GM10248 (cell line): Measurements from ENCODE around the gene ARSG.

Source experiments
- CTCF ChIA-PET: fragments of 300-600 bp; sonication (Branson Sonifier 250); formaldehyde crosslinking; extraction: SDS; loops from one replicate; lab custom pipeline; 2021; ENCODE audit warnings: antibody characterized with exemption; lab: Yijun Ruan, JAX
- POLR2A ChIA-PET: fragments of 350-650 bp; sonication (Branson Sonifier 250); formaldehyde crosslinking; extraction: SDS; loops from one replicate; lab custom pipeline; 2020; ENCODE audit warnings: antibody characterized with exemption; lab: Yijun Ruan, JAX
- DNase-seq: peaks from one replicate; pipeline ENCODE4 v3.0.0; 2012; ENCODE audit errors: extremely low spot score
- TF ChIP-seq, protein P1 (sequence below): IDR thresholded peaks from 2 replicates; pipeline ENCODE4 v1.5.1; 2012; ENCODE audit warnings: mild to moderate bottlenecking, low read depth; ENCODE audit errors: extremely low read depth, missing control alignments, control extremely low read depth

Gene ARSG

DNA sequence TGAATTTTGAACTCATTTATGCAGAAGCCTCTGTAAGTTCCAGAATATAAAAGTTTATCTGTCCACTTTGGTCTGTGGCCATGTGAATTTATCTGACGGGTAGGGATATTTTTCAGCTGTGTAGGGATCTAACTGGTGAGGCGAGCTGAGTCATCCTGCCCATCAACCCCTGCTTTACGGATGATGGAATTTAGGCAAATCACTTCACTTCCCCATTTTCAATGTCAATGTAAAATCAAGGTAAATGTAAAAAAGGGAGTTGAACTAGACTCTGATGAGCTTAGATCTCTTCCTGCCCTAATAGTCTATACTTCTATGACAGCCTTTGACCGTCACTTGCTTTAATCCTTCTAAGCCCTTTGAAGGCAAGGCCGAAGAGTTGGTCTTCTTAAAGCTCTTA is 2.9 kb upstream of the ARSG start:
- DNase-seq: peak; percentile 67
- ChIA-PET CTCF (interaction anchor here (0.7 to 4.5 kb wide), 11 partner anchors 9 to 175 kb away, joined by 3 to 26 read pairs (median 3); partner anchors contain the start of gene WIPI1), POLR2A (interaction anchor here (0.7 kb wide), 1 partner anchor 149 kb away, joined by 3 read pairs; no protein-coding TSS in a partner anchor)
- TF ChIP-seq, protein P1, sequence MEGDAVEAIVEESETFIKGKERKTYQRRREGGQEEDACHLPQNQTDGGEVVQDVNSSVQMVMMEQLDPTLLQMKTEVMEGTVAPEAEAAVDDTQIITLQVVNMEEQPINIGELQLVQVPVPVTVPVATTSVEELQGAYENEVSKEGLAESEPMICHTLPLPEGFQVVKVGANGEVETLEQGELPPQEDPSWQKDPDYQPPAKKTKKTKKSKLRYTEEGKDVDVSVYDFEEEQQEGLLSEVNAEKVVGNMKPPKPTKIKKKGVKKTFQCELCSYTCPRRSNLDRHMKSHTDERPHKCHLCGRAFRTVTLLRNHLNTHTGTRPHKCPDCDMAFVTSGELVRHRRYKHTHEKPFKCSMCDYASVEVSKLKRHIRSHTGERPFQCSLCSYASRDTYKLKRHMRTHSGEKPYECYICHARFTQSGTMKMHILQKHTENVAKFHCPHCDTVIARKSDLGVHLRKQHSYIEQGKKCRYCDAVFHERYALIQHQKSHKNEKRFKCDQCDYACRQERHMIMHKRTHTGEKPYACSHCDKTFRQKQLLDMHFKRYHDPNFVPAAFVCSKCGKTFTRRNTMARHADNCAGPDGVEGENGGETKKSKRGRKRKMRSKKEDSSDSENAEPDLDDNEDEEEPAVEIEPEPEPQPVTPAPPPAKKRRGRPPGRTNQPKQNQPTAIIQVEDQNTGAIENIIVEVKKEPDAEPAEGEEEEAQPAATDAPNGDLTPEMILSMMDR: no peak

DNA sequence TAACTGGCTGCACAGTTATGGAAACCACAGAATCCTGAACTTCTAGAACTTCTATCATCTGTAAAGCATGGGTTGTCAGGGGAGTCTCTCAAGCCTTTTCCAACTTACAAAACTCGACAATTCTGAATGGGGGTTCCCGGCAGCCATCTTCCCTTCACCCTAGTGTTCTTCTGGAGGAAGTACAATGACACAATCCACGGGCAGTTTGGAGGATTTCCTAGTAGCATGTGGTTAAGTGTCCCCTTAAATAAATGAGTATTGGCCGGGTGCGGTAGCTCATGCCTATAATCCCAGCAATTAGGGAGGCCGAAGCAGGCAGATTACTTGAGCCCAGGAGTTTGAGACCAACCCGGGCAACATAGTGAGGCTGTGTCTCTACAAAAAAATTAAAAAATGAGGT is 2.5 kb upstream of the ARSG start:
- POLR2A ChIA-PET: interaction anchor here (0.7 kb wide), 1 partner anchor 148 kb away, joined by 3 read pairs; no protein-coding TSS in a partner anchor
- peak; percentile 52 for DNase-seq

DNA sequence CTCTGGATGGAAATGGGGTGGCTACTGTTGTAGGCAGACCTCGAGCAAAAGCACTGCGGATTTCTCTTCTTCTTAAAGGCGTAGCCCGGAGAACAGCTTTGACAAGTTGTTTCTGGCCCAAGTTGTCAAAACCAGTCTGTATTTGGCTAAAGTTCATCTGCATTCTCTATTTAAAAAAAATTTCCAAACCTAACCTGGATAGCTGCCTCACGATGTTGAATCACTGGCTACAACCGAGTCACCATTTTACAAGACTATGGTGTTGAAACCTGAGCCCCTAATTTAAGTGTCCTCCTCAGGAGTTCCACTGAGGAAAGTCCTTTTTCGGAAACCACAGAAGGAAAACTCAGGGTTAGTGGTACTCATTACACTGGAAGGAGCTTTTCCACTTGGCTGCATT is 1.8 kb upstream of the ARSG start:
- TF ChIP-seq, protein P1: no peak
- POLR2A ChIA-PET: no interaction called here
- DNase-seq: no peak
- CTCF ChIA-PET: interaction anchor here (0.9 to 4.5 kb wide), 6 partner anchors 19 to 157 kb away, joined by 3 to 26 read pairs (median 4); no protein-coding TSS in a partner anchor

More for the DNA sequence above, 2.5 kb upstream of the ARSG start:
- CTCF ChIA-PET: interaction anchor here (0.7 to 4.5 kb wide), 12 partner anchors 8 to 175 kb away, joined by 3 to 26 read pairs (median 3); partner anchors contain the start of gene WIPI1
- TF ChIP-seq, protein P1: no peak

DNA sequence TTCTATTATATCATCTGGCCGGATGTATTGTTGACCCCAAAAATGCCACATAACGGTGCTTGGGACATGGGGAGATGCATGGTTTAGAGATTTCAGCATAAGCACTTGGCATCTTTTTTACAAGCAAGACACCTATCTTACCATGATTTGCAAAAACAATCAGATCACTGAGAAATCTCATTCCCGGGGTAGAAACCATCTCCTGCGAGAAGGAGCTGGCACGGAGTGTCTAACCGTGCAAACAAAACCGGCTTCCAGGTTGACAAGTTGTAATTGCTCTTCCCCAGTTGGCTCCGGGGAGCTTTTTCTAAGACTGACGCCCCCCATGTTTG is 1.4 kb upstream of the ARSG start:
- POLR2A ChIA-PET: no interaction called here
- DNase-seq: no peak
- TF ChIP-seq, protein P1: no peak

DNA sequence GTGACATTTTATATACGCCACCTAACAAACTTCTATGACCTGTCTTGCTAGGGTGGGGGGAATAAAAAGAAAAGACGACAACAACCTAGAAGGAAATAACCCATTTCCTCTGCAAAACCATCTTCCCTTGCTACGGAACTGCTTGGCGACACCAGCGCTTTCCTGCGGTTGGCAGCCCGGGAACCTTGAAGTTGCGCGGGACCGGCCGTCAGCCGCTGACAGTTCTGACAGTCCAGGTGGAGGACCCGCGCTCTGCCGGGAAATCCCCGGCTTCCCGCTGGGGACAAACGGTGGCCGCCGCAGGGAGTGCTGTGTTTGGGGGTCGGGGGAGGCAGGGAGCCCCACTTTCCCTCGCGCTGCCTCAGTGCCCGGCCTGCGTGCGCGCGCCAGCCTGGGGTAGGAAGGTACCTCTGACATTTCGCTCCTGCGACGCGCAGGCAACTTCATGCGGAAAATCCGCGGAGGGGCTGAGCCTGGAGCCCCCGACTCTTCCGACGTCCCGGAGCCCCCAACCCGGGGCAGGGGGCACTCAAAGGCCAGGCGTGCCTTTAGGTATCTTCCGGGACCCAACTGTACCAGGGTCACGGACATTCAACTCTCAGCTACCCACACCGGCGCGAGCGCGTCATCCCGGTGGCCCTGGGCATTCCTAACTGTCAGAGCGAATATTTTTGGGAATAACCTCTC is 884 bp upstream of the ARSG start:
- peak; percentile 44 for DNase-seq
- TF ChIP-seq, protein P1: no peak
- CTCF ChIA-PET: interaction anchor here (0.9 to 4.5 kb wide), 5 partner anchors 27 to 177 kb away, joined by 3 to 26 read pairs (median 3); no protein-coding TSS in a partner anchor
- POLR2A ChIA-PET: interaction anchor here (0.7 kb wide), 1 partner anchor 43 kb away, joined by 5 read pairs; the partner anchor contains the start of gene AMZ2

More for the DNA sequence above, 1.4 kb upstream of the ARSG start:
- CTCF ChIA-PET: interaction anchor here (1.0 to 4.5 kb wide), 3 partner anchors 27 to 109 kb away, joined by 3 to 26 read pairs (median 3); no protein-coding TSS in a partner anchor

DNA sequence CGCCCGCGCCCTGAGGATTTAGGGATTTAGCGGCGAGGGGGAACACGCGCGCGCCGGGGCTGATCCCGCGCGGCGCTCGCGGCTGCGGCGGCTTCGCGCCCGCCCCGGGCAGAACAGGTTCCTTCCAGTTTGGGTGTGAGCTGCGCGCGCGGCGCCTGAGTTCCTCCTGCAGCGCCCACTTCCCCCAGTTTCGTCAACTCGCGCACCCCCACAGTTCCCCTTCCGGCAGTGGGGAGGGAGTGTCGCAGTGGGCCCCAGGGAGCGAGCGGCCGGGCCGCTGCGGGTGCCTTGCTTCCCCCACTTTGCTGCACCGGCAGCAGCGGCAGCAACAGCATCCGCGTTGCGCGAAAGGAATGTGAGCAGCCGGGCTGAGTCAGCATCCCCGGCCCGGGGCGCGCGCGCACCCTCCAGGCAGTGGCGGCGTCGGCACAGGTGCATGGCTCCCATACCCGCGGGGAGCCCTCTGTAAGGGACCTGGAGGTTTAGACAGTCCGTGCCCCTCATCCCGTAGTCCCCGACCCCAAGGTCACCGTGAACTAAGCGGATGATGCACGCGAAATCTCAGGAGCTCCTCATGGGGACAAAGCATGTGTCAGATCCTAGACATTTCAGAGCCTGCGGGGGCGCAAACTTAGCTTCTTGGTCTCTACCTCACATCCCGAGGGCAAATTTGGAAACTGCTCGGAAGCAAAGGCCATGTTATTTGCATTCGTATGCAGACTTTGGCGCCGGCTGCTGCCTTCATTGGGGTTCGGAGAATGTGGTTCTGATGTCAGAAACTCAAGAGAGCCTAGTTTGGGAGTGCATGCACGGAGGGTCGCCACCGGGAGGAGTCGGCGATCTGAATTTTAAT is 767 bp downstream of the ARSG start:
- ChIA-PET CTCF (interaction anchor here (0.8 to 2.0 kb wide), 5 partner anchors 13 to 175 kb away, joined by 3 to 6 read pairs (median 3); no protein-coding TSS in a partner anchor), POLR2A (interaction anchor here (0.5 to 1.0 kb wide), 3 partner anchors 8 to 166 kb away, joined by 3 to 5 read pairs (median 4); no protein-coding TSS in a partner anchor)
- peak; percentile 90 for DNase-seq
- TF ChIP-seq, protein P1: no peak
